Spleen (tissue), 11 donors: Measurements from ENCODE around the gene SLC5A6. TPM values are rescaled to one million over a fixed set of nuclear protein-coding genes. Genes with fewer than 3 reads are reported as not detected.

Source experiments
- DNase-seq: peaks from one replicate; pipeline ENCODE4 v3.0.0-alpha.2; 2020
- H3K27ac ChIP-seq, 8 donors: fragments of 200-600 bp; sonication (generic) in 7 of 8; 1 replicate in 4 of 8; 2 replicates in 4 of 8; pipeline versions ENCODE4 v1.5.0 to v1.8.0; 2016 to 2021; ENCODE audit warnings: inconsistent platforms in 4 of 8, mild to moderate bottlenecking in 4 of 8, moderate library complexity in 1 of 8
- H3K27me3 ChIP-seq, 7 donors: fragments of 200-600 bp; sonication (generic) in 6 of 7; replicated peaks in 1 of 7; 1 replicate in 4 of 7; 2 replicates in 3 of 7; pipeline versions ENCODE4 v1.5.0 to v1.8.0; 2016 to 2021; ENCODE audit warnings: inconsistent platforms in 3 of 7, mild to moderate bottlenecking in 1 of 7
- H3K36me3 ChIP-seq, 6 donors: fragments of 200-600 bp; sonication (generic) in 5 of 6; 1 replicate in 4 of 6; 2 replicates in 2 of 6; pipeline versions ENCODE4 v1.5.0 to v1.8.0; 2016 to 2021; ENCODE audit warnings: inconsistent platforms in 2 of 6
- H3K4me1 ChIP-seq, 6 donors: fragments of 200-600 bp; sonication (generic) in 5 of 6; 1 replicate in 3 of 6; 2 replicates in 3 of 6; pipeline versions ENCODE4 v1.5.0 to v1.8.0; 2016 to 2021; ENCODE audit warnings: inconsistent platforms in 3 of 6
- H3K4me3 ChIP-seq, 8 donors: fragments of 200-600 bp; sonication (generic) in 7 of 8; 1 replicate in 4 of 8; 2 replicates in 4 of 8; pipeline versions ENCODE4 v1.5.0 to v1.8.0; 2016 to 2021; ENCODE audit warnings: inconsistent platforms in 4 of 8, mild to moderate bottlenecking in 4 of 8, moderate library complexity in 2 of 8
- H3K9me3 ChIP-seq, 8 donors: fragments of 200-600 bp; sonication (generic) in 7 of 8; 1 replicate in 4 of 8; 2 replicates in 4 of 8; pipeline versions ENCODE4 v1.5.0 to v1.8.0; 2016 to 2021; ENCODE audit warnings: inconsistent platforms in 4 of 8
- POLR2A ChIP-seq, 3 donors: fragments of 450-650 bp; IDR thresholded peaks; one replicate each; pipeline ENCODE4 v1.5.1; 2017; ENCODE audit warnings: antibody characterized with exemption in 3 of 3, mild to moderate bottlenecking in 1 of 3
- POLR2AphosphoS5 ChIP-seq, 3 donors: sonication (generic); formaldehyde crosslinking; IDR thresholded peaks; one replicate each; pipeline ENCODE4 v1.5.1; 2017; ENCODE audit warnings: antibody characterized with exemption in 3 of 3
- WGBS, 5 donors: extraction: QIAGEN DNeasy Blood & Tissue Kit in 3 of 5; methylation state at CpG; one replicate each; pipeline versions ENCODE4 v1.1.5 to v1.1.7; 2013 to 2018; 5-methylcytosine and 5-hydroxymethylcytosine counted together
- intact Hi-C: fragments of 100-400 bp; cut with DNase I; formaldehyde crosslinking; loops from one replicate; pipeline ENCODE4 v1.15.0; 2023; ENCODE audit warnings: low total_unique reads
- polyA plus RNA-seq, 3 donors: library from polyadenylated mRNA; stranded (reverse); fragments of 200-250 nt; gene quantifications; one replicate each; pipeline ENCODE4 v1.2.1, GENCODE V29; 2013
- total RNA-seq, 7 donors: library from RNA; depleted of rRNA in 3 of 7; stranded (reverse); fragments of >200 nt in 3 of 7; fragmentation: NEBNext Ultra II Directional in 4 of 7; extraction: Animal tissue kit (Norgen Biotek cat#: 25700) in 4 of 7; gene quantifications; one replicate each; pipeline versions ENCODE4 v1.1.0 to v1.2.1, GENCODE V29; 2016 to 2021
- TF ChIP-seq, protein P1 (sequence below), 11 experiments: fragments of 200-600 bp in 7 of 11; fragments of 450-650 bp in 4 of 11; sonication (generic) in 4 of 11; IDR thresholded peaks in 8 of 11; conservative IDR thresholded peaks in 3 of 11; 1 replicate in 7 of 11; 2 replicates in 4 of 11; pipeline versions ENCODE4 v1.4.0 to v1.8.0; 2016 to 2021; ENCODE audit warnings: antibody characterized with exemption in 11 of 11, inconsistent platforms in 4 of 11, mild to moderate bottlenecking in 1 of 11
- donor health status: healthy with polysubstance abuse.
- donor health status: DM: no; HTN: no; CAD: no; lungs with moderate emphysema.
- donor health status: DM: no; HTN: no; CAD: no.
- donor health status: Bipolar disorder and iron deficiency.
- donor health status: healthy.
- donor health status: DM: no; HTN: no; CAD: no.
- donor health status: DM: yes; HTN: yes; CAD: no.

Gene SLC5A6
- total and polyA plus RNA-seq, 10 donors = 11.9 to 33.3 (median 22.7) TPM

DNA sequence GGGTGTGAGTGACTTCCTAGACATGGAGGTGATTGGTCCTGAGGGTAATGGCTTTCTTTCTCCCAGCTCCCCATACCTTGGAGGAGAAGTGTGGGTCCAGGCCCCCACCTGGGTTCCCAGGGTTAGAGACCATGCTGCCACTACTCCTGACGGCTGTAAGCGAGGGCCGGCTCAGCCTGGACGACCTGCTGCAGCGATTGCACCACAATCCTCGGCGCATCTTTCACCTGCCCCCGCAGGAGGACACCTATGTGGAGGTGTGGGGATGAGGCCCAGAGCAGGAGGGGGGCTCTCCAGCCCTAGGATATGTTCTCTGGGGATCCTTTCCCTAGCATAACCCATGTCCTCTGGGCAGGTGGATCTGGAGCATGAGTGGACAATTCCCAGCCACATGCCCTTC is 26.9 kb upstream of the SLC5A6 start:
- no peak for TF ChIP-seq POLR2A (IDR thresholded peaks at IDR 0.05)
- TF ChIP-seq, protein P1, sequence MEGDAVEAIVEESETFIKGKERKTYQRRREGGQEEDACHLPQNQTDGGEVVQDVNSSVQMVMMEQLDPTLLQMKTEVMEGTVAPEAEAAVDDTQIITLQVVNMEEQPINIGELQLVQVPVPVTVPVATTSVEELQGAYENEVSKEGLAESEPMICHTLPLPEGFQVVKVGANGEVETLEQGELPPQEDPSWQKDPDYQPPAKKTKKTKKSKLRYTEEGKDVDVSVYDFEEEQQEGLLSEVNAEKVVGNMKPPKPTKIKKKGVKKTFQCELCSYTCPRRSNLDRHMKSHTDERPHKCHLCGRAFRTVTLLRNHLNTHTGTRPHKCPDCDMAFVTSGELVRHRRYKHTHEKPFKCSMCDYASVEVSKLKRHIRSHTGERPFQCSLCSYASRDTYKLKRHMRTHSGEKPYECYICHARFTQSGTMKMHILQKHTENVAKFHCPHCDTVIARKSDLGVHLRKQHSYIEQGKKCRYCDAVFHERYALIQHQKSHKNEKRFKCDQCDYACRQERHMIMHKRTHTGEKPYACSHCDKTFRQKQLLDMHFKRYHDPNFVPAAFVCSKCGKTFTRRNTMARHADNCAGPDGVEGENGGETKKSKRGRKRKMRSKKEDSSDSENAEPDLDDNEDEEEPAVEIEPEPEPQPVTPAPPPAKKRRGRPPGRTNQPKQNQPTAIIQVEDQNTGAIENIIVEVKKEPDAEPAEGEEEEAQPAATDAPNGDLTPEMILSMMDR (IDR thresholded peaks at IDR 0.05 in 8 of 11, conservative IDR thresholded peaks at IDR 0.05 in 3 of 11) = no peak
- TF ChIP-seq POLR2AphosphoS5 (IDR thresholded peaks at IDR 0.05) = no peak
- DNase-seq = no peak
- 87 to 96% (median 95%) methylated on average over 5 to 8 of the region's 8 CpGs for WGBS, 5 donors
- Histone ChIP-seq H3K27me3 (no peaks in the 10 kb centered on the region), H3K27ac (no peak overlapping the region), H3K9me3 (no peaks in the 10 kb centered on the region), H3K4me1 (no peaks in the 10 kb centered on the region), H3K36me3 (peaks cover 13 to 100% (median 100%) of the 10 kb centered on the region in 6 donors), H3K4me3 (no peak overlapping the region)
- intact Hi-C loops = no loop called here

DNA sequence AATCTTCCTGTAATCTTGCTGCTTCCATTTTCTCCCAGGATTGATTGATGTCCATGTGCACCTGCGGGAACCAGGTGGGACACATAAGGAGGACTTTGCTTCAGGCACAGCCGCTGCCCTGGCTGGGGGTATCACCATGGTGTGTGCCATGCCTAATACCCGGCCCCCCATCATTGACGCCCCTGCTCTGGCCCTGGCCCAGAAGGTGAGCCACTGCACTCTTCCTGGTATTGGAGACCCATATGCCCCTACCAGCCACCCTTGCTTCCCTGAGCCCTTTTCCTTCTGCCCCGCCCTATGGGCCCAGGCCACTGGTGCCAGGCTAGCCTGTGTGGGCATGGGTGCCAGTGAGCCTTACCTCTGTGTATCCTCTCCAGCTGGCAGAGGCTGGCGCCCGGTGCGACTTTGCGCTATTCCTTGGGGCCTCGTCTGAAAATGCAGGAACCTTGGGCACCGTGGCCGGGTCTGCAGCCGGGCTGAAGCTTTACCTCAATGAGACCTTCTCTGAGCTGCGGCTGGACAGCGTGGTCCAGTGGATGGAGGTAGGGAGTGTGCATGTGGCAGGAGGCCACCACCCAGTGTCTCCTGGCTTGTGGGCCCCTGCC is 25.4 kb upstream of the SLC5A6 start:
- H3K9me3 ChIP-seq = no peaks in the 10 kb centered on the region
- no peak overlapping the region for H3K27ac ChIP-seq
- TF ChIP-seq, protein P1 (IDR thresholded peaks at IDR 0.05 in 8 of 11, conservative IDR thresholded peaks at IDR 0.05 in 3 of 11) = no peak
- no peak for TF ChIP-seq POLR2AphosphoS5 (IDR thresholded peaks at IDR 0.05)
- TF ChIP-seq POLR2A (IDR thresholded peaks at IDR 0.05) = no peak
- no peak overlapping the region for H3K4me3 ChIP-seq
- H3K27me3 ChIP-seq = no peaks in the 10 kb centered on the region
- H3K36me3 ChIP-seq = peaks cover 14 to 100% (median 100%) of the 10 kb centered on the region in 6 donors
- no peak for DNase-seq
- no peaks in the 10 kb centered on the region for H3K4me1 ChIP-seq
- intact Hi-C loops = no loop called here
- WGBS, 5 donors = 95 to 99% (median 96%) methylated on average over 15 of the region's 15 CpGs

DNA sequence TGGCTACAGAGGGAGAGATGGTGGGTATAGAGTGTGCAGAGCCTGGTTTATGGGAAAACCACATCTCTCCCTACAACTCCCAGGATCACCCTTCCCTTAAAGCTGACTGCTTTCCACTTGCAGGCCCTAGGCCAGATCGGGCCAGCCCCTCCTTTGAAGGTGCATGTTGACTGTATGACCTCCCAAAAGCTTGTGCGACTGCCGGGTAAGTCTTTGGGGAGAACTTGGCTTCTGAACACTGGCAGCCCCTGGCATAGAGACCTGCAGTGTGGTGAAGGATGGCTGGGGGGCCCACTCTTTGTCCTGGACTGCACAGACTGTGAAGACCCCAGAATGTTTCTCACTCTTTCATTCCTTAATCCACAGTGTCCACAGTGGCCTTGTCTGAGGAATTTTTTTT is 24.6 kb upstream of the SLC5A6 start:
- TF ChIP-seq, protein P1 (IDR thresholded peaks at IDR 0.05 in 8 of 11, conservative IDR thresholded peaks at IDR 0.05 in 3 of 11) = no peak
- TF ChIP-seq POLR2A (IDR thresholded peaks at IDR 0.05) (no peak), POLR2AphosphoS5 (IDR thresholded peaks at IDR 0.05) (no peak)
- no peak overlapping the region for H3K27ac ChIP-seq
- WGBS, 5 donors = 83 to 100% (median 94%) methylated on average over 3 of the region's 3 CpGs
- H3K4me3 ChIP-seq = no peak overlapping the region
- H3K9me3 ChIP-seq = no peaks in the 10 kb centered on the region
- intact Hi-C loops = no loop called here
- H3K27me3 ChIP-seq = no peaks in the 10 kb centered on the region
- no peaks in the 10 kb centered on the region for H3K4me1 ChIP-seq
- no peak for DNase-seq
- H3K36me3 ChIP-seq = peaks cover 13 to 100% (median 100%) of the 10 kb centered on the region in 6 donors

DNA sequence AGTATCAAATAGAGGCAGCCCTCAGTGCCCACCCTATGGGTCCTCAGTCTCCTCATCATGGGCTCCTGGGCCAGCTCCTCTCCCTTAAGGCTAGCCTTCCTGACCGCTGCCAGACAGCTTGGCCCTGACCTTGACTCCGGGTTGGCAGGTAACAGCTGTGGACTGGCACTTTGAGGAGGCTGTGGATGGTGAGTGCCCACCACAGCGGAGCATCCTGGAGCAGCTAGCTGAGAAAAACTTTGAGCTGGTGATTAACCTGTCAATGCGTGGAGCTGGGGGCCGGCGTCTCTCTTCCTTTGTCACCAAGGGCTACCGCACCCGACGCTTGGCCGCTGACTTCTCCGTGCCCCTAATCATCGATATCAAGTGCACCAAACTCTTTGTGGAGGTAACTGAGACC is 24.1 kb upstream of the SLC5A6 start:
- no peak overlapping the region for H3K4me3 ChIP-seq
- no peak overlapping the region for H3K27ac ChIP-seq
- DNase-seq = peak; percentile 32
- no peaks in the 10 kb centered on the region for H3K4me1 ChIP-seq
- intact Hi-C loops = no loop called here
- no peaks in the 10 kb centered on the region for H3K9me3 ChIP-seq
- no peaks in the 10 kb centered on the region for H3K27me3 ChIP-seq
- 94 to 96% (median 96%) methylated on average over 12 of the region's 12 CpGs for WGBS, 5 donors
- TF ChIP-seq, protein P1 (IDR thresholded peaks at IDR 0.05 in 8 of 11, conservative IDR thresholded peaks at IDR 0.05 in 3 of 11) = no peak
- TF ChIP-seq POLR2AphosphoS5 (IDR thresholded peaks at IDR 0.05) (no peak), POLR2A (IDR thresholded peaks at IDR 0.05) (no peak)
- H3K36me3 ChIP-seq = peaks cover 13 to 100% (median 100%) of the 10 kb centered on the region in 6 donors
